ENCODE measurements around the gene RMND5B.

DNA sequence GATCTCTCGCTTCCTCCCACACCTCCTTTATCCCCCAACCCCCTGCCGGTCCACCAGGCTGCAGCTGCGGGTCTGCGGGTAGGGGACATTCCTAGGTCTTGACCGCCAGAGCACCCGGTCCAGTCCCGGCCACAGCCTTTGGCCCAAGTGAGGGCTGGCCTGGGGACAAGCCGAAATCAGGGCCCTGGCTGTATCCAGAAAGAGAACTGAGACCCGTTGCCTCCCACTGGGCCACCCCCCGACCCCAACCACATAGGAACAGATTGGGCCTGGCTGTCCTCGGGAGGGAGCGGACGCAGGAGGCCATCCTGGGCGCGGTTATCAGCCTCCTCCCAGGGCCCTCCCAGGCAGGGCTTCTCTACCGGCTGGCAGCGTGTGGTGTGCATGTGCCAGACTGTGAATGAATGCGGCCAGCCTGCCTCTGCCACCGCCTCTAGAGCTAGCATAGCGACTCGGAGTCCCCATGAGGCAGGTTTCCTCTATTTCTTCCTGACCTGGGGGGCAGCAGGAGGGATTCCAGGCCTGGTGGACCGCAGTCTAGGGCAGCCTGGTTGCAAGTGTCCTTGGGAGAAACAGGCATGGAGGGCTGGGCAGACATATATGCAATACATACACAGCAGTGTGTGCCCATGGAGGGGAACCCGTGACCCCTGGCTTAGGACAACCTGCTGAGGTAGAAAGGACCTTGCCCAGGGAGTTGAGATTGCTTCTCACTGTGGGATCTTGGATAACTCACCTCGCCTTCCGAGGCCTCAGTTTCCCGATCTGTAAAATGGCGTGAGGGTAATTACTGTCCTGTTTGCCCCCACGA, 16.3 kb upstream of the RMND5B start:
- TF ChIP-seq CTCF (IDR thresholded peaks at IDR 0.05) (no peak), POLR2AphosphoS5 (IDR thresholded peaks at IDR 0.05) (no peak)

Measured in stomach (tissue), 4 donors.